HepG2 (cell line): ENCODE measurements around the gene TNNI2. TPM values are rescaled to one million over a fixed set of nuclear protein-coding genes. Genes with fewer than 3 reads are reported as not detected.
A peak's percentile ranks its signal among the peaks of the same experiment; 100 is the strongest.

Source experiments
- HIC2 ChIP-seq: sonication (generic); formaldehyde crosslinking; IDR thresholded peaks from 2 replicates; pipeline ENCODE4 v1.9.0; 2022; ENCODE audit warnings: low read depth, missing genetic modification reagents
- HMG20A ChIP-seq: IDR thresholded peaks from 2 replicates; pipeline ENCODE4 v1.6.1; 2016; ENCODE audit warnings: borderline replicate concordance
- HOXA3 ChIP-seq: sonication (generic); formaldehyde crosslinking; IDR thresholded peaks from 2 replicates; pipeline ENCODE4 v1.5.0; 2020; ENCODE audit warnings: missing genetic modification reagents
- KLF11 ChIP-seq: IDR thresholded peaks from 2 replicates; pipeline ENCODE4 v1.6.1; 2016; ENCODE audit warnings: missing compliant biosample characterization
- PCBP1 ChIP-seq: fragments of 200-400 bp; formaldehyde crosslinking; IDR thresholded peaks from 2 replicates; pipeline ENCODE4 v1.6.1; 2017; ENCODE audit warnings: mild to moderate bottlenecking, low read depth, low read length, borderline replicate concordance
- RELA ChIP-seq: sonication (generic); formaldehyde crosslinking; IDR thresholded peaks from 2 replicates; pipeline ENCODE4 v1.4.0; 2020; ENCODE audit warnings: missing genetic modification reagents
- SMC3 ChIP-seq: IDR thresholded peaks from 2 replicates; pipeline ENCODE4 v1.6.1; 2011; ENCODE audit warnings: low read length, improper control_type of control experiment
- TARDBP ChIP-seq: sonication (generic); formaldehyde crosslinking; IDR thresholded peaks from 2 replicates; pipeline ENCODE4 v1.8.0; 2022; ENCODE audit warnings: mild to moderate bottlenecking, missing genetic modification reagents
- TEAD3 ChIP-seq: optimal IDR thresholded peaks from 2 replicates; pipeline ENCODE3; 2016; ENCODE audit warnings: borderline replicate concordance
- ZFP91 ChIP-seq: sonication (generic); formaldehyde crosslinking; IDR thresholded peaks from 2 replicates; pipeline ENCODE4 v1.9.0; 2022; ENCODE audit warnings: missing genetic modification reagents, mild to moderate bottlenecking, borderline replicate concordance
- ZFX ChIP-seq: sonication (generic); formaldehyde crosslinking; IDR thresholded peaks from 2 replicates; pipeline ENCODE4 v1.4.0; 2020; ENCODE audit warnings: mild to moderate bottlenecking, low read depth, missing genetic modification reagents, moderate library complexity
- ZNF501 ChIP-seq: sonication (generic); formaldehyde crosslinking; IDR thresholded peaks from 2 replicates; pipeline ENCODE4 v1.5.1; 2020; ENCODE audit warnings: mild to moderate bottlenecking, moderate library complexity, missing genetic modification reagents
- ZNF543 ChIP-seq: sonication (generic); formaldehyde crosslinking; IDR thresholded peaks from 2 replicates; pipeline ENCODE4 v1.4.0; 2020; ENCODE audit warnings: mild to moderate bottlenecking, missing genetic modification reagents
- ZNF547 ChIP-seq: sonication (generic); formaldehyde crosslinking; IDR thresholded peaks from 2 replicates; pipeline ENCODE4 v1.5.1; 2020; ENCODE audit warnings: mild to moderate bottlenecking, missing genetic modification reagents
- ZNF616 ChIP-seq: sonication (generic); formaldehyde crosslinking; IDR thresholded peaks from 2 replicates; pipeline ENCODE4 v1.5.0; 2020; ENCODE audit warnings: low read depth, mild to moderate bottlenecking, missing genetic modification reagents
- ZSCAN21 ChIP-seq: sonication (generic); formaldehyde crosslinking; IDR thresholded peaks from 2 replicates; pipeline ENCODE4 v1.8.0; 2022; ENCODE audit warnings: mild to moderate bottlenecking, missing genetic modification reagents, moderate library complexity, borderline replicate concordance
- polyA plus RNA-seq, 8 experiments: library from polyadenylated mRNA; depleted of rRNA in 3 of 8; stranded (reverse) in 7 of 8; unstranded in 1 of 8; fragments of >200 nt; fragmentation: Illumina TruSeq in 4 of 8; extraction: Trizol in 4 of 8; gene quantifications; 2 replicates each; pipeline versions ENCODE4 v1.2.1 to v1.2.3, GENCODE V29; 2011 to 2016; ENCODE audit warnings: low read depth in 4 of 8, missing spikeins in 1 of 8, mixed read lengths in 1 of 8; ENCODE audit not compliant: insufficient read depth in 1 of 8
- total RNA-seq, 5 experiments: library from RNA; depleted of rRNA; stranded (reverse); fragments of >200 nt; fragmentation: Illumina TruSeq; extraction: Trizol; gene quantifications; 2 replicates each; pipeline ENCODE4 v1.2.3, GENCODE V29; 2016; ENCODE audit warnings: low read depth in 1 of 5
- TF ChIP-seq, protein P1 (sequence below): sonication (generic); formaldehyde crosslinking; IDR thresholded peaks from 2 replicates; pipeline ENCODE4 v1.8.0; 2022; ENCODE audit warnings: missing genetic modification reagents, mild to moderate bottlenecking, moderate library complexity, borderline replicate concordance
- TF ChIP-seq, protein P2 (sequence below): sonication (generic); formaldehyde crosslinking; IDR thresholded peaks from 2 replicates; pipeline ENCODE4 v1.5.1; 2020; ENCODE audit warnings: mild to moderate bottlenecking, missing genetic modification reagents, borderline replicate concordance
- TF ChIP-seq, protein P3 (sequence below): sonication (generic); formaldehyde crosslinking; IDR thresholded peaks from 2 replicates; pipeline ENCODE4 v1.5.0; 2020; ENCODE audit warnings: missing genetic modification reagents, mild to moderate bottlenecking, borderline replicate concordance

Gene TNNI2
- total and polyA plus RNA-seq, 2 of the 13 experiments (the other 11 are each of a cell fraction or from before 2014, with no cell fraction given): 7.2 to 12.0 TPM

GRCh38 chr11:1827095-1827813 lies 11.5 kb upstream of the TNNI2 start (continued):
- TF ChIP-seq, protein P1, sequence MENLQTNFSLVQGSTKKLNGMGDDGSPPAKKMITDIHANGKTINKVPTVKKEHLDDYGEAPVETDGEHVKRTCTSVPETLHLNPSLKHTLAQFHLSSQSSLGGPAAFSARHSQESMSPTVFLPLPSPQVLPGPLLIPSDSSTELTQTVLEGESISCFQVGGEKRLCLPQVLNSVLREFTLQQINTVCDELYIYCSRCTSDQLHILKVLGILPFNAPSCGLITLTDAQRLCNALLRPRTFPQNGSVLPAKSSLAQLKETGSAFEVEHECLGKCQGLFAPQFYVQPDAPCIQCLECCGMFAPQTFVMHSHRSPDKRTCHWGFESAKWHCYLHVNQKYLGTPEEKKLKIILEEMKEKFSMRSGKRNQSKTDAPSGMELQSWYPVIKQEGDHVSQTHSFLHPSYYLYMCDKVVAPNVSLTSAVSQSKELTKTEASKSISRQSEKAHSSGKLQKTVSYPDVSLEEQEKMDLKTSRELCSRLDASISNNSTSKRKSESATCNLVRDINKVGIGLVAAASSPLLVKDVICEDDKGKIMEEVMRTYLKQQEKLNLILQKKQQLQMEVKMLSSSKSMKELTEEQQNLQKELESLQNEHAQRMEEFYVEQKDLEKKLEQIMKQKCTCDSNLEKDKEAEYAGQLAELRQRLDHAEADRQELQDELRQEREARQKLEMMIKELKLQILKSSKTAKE (CRISPR knock-in tag): peak; percentile 78
- peak; percentile 60 for TF ChIP-seq ZSCAN21
- TF ChIP-seq HMG20A (CRISPR knock-in tag): peak; percentile 42; the same call in 1 of the 2 replicates
- TF ChIP-seq ZFX (CRISPR knock-in tag): peak; percentile 61; the same call in 1 of the 2 replicates
- TF ChIP-seq ZNF616 (CRISPR knock-in tag): 0 out of 2 replicates have a peak, but pooled peaks have one; percentile 13
- peak; percentile 66; the same call in 1 of the 2 replicates for TF ChIP-seq TARDBP
- TF ChIP-seq HOXA3 (CRISPR knock-in tag): peak; percentile 61
- TF ChIP-seq, protein P2, sequence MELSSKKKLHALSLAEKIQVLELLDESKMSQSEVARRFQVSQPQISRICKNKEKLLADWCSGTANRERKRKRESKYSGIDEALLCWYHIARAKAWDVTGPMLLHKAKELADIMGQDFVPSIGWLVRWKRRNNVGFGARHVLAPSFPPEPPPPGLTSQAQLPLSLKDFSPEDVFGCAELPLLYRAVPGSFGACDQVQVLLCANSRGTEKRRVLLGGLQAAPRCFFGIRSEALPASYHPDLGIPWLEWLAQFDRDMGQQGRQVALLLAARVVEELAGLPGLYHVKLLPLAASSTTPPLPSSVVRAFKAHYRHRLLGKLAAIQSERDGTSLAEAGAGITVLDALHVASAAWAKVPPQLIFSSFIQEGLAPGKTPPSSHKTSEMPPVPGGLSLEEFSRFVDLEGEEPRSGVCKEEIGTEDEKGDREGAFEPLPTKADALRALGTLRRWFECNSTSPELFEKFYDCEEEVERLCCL (CRISPR knock-in tag): no peak
- TF ChIP-seq SMC3: no peak
- TF ChIP-seq, protein P3, sequence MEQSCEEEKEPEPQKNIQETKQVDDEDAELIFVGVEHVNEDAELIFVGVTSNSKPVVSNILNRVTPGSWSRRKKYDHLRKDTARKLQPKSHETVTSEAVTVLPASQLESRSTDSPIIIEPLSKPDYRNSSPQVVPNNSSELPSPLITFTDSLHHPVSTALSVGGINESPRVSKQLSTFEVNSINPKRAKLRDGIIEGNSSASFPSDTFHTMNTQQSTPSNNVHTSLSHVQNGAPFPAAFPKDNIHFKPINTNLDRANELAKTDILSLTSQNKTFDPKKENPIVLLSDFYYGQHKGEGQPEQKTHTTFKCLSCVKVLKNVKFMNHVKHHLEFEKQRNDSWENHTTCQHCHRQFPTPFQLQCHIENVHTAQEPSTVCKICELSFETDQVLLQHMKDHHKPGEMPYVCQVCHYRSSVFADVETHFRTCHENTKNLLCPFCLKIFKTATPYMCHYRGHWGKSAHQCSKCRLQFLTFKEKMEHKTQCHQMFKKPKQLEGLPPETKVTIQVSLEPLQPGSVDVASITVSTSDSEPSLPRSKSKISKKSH (CRISPR knock-in tag): 0 out of 2 replicates have a peak, but pooled peaks have one; percentile 24
- TF ChIP-seq ZFP91 (CRISPR knock-in tag): peak; percentile 67
- TF ChIP-seq ZNF547 (CRISPR knock-in tag): peak; percentile 26; the same call in 1 of the 2 replicates
- 0 out of 2 replicates have a peak, but pooled peaks have one; percentile 26 for TF ChIP-seq PCBP1
- TF ChIP-seq RELA (CRISPR knock-in tag): no peak
- peak; percentile 98 for TF ChIP-seq TEAD3 (CRISPR knock-in tag)
- peak; percentile 35; the same call in 1 of the 2 replicates for TF ChIP-seq ZNF543 (CRISPR knock-in tag)
- TF ChIP-seq KLF11 (CRISPR knock-in tag): no peak
- peak; percentile 48; the same call in 1 of the 2 replicates for TF ChIP-seq ZNF501 (CRISPR knock-in tag)
- TF ChIP-seq HIC2: peak; percentile 83
